Retina (tissue), 1 donor: ENCODE data around the gene ERCC2.
"Not testable (repeated sequence)": the region's sequence is repeated elsewhere in the genome, so short reads cannot be mapped to it uniquely, and the experiment has no call there.

ENCODE experiments used
- DNase-seq: peaks from one replicate; pipeline ENCODE4 v3.0.0-alpha.2; 2016

Gene ERCC2

GRCh38 chr19:45370410-45371204 lies at the start of gene ERCC2:
TSS of gene ERCC2 (minus strand) at chr19:45370573. CDS start at chr19:45370540, 33 bp downstream.
- peak; percentile 97 for DNase-seq

GRCh38 chr19:45419895-45420294 lies 49.5 kb upstream of the ERCC2 start:
- no peak for DNase-seq

- DNase-seq: no peak
Observed at GRCh38 chr19:45419396-45419795, 49.0 kb upstream of the ERCC2 start.

- DNase-seq: no peak
Observed at GRCh38 chr19:45418802-45419201, 48.4 kb upstream of the ERCC2 start.

- no peak for DNase-seq
Observed at GRCh38 chr19:45417151-45417550, 46.8 kb upstream of the ERCC2 start.

- no peak for DNase-seq
Observed at GRCh38 chr19:45414468-45414867, 44.1 kb upstream of the ERCC2 start.

GRCh38 chr19:45413497-45413896 lies 43.1 kb upstream of the ERCC2 start:
- DNase-seq: no peak

GRCh38 chr19:45410330-45410729 lies 40.0 kb upstream of the ERCC2 start:
- not testable (repeated sequence) for DNase-seq

- no peak for DNase-seq
Observed at GRCh38 chr19:45409557-45409920, 39.2 kb upstream of the ERCC2 start.

- no peak for DNase-seq
Observed at GRCh38 chr19:45408830-45409556, 38.6 kb upstream of the ERCC2 start.

GRCh38 chr19:45408121-45408520 lies 37.7 kb upstream of the ERCC2 start:
- DNase-seq: no peak

GRCh38 chr19:45407585-45407984 lies 37.2 kb upstream of the ERCC2 start:
- DNase-seq: not testable (repeated sequence)

GRCh38 chr19:45407091-45407375 lies 36.7 kb upstream of the ERCC2 start:
- DNase-seq: no peak

- DNase-seq: peak; percentile 98
Observed at GRCh38 chr19:45406226-45407090, 36.1 kb upstream of the ERCC2 start, which contains the start of gene POLR1G. TSS of gene POLR1G (plus strand) at chr19:45406644. CDS start at chr19:45406697, 53 bp downstream.

GRCh38 chr19:45405435-45406225 lies 35.3 kb upstream of the ERCC2 start:
- DNase-seq: peak; percentile 92

- DNase-seq: no peak
Observed at GRCh38 chr19:45404557-45405434, 34.4 kb upstream of the ERCC2 start, which contains the start of gene PPP1R13L. TSS of gene PPP1R13L (minus strand) at chr19:45405069. CDS start at chr19:45398318, 6,751 bp downstream.

- DNase-seq: no peak
Observed at GRCh38 chr19:45403781-45404556, 33.6 kb upstream of the ERCC2 start.

GRCh38 chr19:45403272-45403671 lies 32.9 kb upstream of the ERCC2 start:
- DNase-seq: no peak

- DNase-seq: peak; percentile 39
Observed at GRCh38 chr19:45402298-45403061, 32.1 kb upstream of the ERCC2 start.

GRCh38 chr19:45401815-45402214 lies 31.4 kb upstream of the ERCC2 start:
- DNase-seq: no peak
